Gastroesophageal sphincter (tissue), 3 donors: Measurements from ENCODE around the gene SSBP4.

Experiments used
- EP300 ChIP-seq: sonication (generic); formaldehyde crosslinking; IDR thresholded peaks from one replicate; pipeline ENCODE4 v1.6.1; 2017; ENCODE audit warnings: antibody characterized with exemption, mild to moderate bottlenecking
- TF ChIP-seq, protein P1 (sequence below), 4 experiments: fragments of 200-600 bp in 2 of 4; fragments of 450-650 bp in 2 of 4; sonication (generic) in 1 of 4; IDR thresholded peaks; one replicate each; pipeline ENCODE4 v1.5.1; 2017 to 2019; ENCODE audit warnings: antibody characterized with exemption in 4 of 4, mild to moderate bottlenecking in 2 of 4, moderate library complexity in 2 of 4

DNA sequence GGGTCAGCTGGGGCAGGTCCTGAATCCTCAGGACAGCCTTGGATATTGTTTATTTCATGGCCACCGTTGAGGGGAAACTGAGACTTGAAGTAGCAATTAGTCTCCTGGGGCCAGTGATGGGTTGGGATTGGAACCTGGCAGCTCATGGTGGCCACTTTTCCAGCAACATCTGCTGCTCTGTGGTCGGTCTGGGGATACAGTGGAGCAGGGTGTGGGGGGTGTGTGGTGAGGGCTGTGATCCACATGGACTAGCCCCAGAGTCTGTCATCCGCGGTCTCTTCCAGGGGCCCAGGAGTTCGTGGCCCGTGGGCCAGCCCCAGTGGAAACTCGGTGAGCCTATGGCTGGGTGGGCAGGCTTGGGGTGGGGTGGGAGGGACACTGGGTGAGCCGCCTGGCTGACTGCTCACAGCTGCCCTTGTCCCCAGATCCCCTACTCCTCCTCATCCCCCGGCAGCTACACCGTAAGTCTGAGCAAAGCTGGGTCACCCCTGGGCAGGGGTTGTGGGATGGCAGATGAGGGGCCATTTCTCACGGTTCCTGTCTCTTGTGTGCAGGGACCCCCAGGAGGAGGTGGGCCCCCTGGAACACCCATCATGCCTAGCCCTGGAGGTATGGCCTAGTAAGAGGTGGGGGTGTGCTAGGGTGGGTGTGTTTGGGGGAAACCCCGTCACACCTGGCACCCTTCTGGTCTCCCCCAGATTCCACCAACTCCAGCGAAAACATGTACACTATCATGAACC lies 13.2 kb downstream of the SSBP4 start:
- no peak for TF ChIP-seq EP300
- TF ChIP-seq, protein P1, sequence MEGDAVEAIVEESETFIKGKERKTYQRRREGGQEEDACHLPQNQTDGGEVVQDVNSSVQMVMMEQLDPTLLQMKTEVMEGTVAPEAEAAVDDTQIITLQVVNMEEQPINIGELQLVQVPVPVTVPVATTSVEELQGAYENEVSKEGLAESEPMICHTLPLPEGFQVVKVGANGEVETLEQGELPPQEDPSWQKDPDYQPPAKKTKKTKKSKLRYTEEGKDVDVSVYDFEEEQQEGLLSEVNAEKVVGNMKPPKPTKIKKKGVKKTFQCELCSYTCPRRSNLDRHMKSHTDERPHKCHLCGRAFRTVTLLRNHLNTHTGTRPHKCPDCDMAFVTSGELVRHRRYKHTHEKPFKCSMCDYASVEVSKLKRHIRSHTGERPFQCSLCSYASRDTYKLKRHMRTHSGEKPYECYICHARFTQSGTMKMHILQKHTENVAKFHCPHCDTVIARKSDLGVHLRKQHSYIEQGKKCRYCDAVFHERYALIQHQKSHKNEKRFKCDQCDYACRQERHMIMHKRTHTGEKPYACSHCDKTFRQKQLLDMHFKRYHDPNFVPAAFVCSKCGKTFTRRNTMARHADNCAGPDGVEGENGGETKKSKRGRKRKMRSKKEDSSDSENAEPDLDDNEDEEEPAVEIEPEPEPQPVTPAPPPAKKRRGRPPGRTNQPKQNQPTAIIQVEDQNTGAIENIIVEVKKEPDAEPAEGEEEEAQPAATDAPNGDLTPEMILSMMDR (IDR thresholded peaks at IDR 0.05), result no peak
